Ramos (cell line): ENCODE data around the gene CC2D2B.
"Not testable (repeated sequence)": the region's sequence is repeated elsewhere in the genome, so short reads cannot be mapped to it uniquely, and the experiment has no call there.

ENCODE experiments used
- in situ Hi-C: fragments of 300-500 bp; cut with MboI; formaldehyde crosslinking; loops from one replicate; pipeline ENCODE4 v1.14.3; 2022; ENCODE audit warnings: low sequenced_read_pairs; ENCODE audit not compliant: unreplicated experiment

Gene CC2D2B, protein sequence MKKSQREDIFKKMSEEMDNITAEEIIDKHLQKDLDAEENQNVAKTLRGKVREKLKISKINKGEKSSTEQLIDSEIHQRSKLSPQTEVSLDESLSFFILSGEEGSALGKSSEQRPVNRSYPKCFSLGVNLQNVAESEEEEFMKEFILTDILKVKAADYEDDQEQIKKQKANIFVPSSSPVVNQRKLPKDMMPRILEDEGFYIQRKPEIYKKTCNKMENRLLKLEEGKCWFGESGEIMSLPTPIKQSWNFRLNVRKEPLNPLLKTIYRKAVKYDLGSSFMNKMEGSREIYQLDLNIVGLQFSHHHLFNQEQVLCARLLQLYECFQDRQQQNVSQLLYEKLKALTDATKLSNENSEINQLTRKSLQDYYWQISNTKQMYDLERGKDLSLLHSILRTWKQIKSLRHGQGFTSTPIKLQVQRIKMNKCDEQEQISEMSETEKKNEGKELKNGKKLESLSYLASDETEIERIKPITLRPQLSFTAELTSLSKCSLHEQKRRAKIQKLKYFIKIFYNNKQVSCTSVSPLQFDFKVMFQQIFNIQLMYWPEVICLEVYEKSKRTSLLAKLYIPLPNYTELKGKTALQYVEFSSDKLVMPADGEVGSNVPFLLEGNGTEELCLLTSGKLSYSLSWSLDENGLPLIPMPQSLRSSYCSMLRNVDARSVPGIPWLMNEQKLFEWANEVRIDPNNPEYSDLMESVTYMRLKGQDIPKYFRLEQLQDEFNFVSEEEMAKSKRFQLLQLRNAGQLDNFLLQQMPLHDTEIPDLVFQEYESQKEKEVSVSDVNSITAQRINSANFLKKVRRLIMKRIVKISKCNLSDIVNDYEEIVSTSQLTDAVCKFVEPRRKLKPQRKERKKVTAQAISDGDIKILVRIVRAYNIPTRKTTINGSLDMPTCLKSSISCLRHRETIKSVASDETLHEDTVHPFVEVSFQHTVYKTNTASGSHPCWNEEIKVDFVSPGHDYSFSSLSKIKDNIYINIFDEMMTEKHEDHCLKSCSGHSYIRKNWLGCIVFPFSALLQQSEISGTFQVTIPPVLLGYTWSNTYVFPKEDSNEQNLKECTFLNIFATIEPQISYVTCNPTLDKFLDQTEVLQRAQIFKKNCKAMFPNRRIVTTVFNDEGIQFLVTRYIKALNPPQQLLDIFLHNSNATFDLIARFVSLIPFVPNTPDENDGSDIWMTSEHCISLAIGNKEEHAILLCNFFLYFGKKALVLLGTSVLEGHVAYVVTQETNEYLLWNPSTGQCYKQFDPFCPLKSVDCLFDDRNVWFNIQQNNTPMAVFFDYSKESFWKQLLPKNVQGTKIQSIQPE (N-terminal part only)

GRCh38 chr10:95907456-95908253 is at the start of gene CC2D2B:
TSS of gene CC2D2B (plus strand) at chr10:95907975. CDS start at chr10:95911324, 3,349 bp downstream.
- in situ Hi-C loops: no loop called here

DNA sequence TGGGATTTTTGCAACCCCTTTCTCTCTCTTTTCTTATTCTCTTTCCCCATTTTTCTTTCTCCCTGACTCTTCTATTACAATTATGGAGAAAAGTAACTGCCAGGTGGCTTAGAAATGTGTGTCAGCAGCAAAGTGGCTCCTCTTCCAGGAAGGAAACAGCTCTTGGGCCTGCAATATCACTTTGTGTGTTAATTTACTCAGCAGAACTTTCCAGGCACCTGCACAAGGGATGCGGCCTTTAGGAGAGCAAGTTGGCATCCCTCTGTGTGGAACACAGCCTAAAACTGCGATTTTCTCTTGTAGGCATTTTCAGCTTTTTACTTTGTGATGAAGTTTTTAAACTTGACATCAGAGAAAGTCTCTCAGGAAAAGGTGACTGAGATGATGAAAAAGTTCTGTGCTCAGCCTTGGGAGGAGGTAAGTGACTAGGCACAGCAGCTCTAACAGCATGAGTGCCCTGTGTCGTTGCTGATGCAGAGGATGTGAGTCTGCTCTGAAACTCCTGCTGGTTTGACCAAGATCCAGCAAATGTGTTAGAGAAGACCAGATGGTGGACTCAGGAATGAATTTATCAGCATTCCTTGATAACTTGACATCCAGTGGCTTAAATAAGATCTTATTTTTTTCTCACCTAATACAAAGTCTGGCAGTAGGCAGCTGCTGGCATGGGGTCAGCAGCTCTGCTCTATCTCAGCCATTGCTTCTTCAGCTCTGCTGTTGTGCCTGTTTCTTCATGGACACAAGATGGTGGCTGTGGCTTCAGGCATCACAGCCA is 47.4 kb upstream of the CC2D2B start:
- in situ Hi-C loops: no loop called here

GRCh38 chr10:95861386-95861785 is 46.4 kb upstream of the CC2D2B start:
- in situ Hi-C loops: no loop called here

DNA sequence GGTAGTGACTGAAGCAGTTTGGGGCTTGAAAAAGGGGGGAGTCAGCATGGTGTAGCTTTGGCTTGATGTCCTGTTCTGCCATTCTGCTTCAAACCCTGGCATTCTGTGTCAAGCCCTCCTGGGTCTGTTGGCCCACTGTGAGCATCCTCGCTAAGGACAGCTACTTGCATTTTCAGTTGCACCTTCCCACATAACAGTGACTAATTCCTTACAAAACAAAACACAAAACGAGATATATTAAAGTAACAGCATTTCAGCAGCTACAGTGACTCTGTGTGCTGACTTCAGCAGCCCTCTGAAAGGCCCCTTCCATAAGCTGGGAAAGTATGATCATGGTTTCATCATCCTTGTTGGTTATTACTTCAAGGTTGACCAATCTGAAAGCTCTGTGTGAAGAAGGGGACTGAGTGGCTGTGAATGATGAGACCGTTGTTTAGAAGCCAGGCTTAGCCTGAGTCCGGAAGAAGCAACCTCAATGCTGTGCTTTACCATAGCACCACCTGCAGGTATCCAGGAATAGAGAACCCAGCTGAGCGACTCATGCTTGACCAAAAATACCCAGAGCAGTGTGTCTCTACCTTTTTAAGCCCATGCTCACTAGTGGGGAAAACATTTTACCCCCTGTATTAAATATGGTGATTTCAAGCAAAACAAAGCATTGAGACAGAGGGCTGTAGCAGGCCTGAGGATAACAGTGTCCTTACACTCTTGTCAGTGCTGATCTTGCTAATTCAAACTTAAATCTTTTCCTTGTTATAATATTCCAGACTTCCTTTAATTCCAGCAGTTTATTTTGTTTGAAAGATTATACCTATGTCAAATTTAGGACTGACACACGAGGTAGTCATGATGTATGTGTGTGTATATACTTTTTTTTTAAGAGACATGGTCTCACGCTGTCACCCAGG is 42.6 kb upstream of the CC2D2B start:
- in situ Hi-C loops: no loop called here

DNA sequence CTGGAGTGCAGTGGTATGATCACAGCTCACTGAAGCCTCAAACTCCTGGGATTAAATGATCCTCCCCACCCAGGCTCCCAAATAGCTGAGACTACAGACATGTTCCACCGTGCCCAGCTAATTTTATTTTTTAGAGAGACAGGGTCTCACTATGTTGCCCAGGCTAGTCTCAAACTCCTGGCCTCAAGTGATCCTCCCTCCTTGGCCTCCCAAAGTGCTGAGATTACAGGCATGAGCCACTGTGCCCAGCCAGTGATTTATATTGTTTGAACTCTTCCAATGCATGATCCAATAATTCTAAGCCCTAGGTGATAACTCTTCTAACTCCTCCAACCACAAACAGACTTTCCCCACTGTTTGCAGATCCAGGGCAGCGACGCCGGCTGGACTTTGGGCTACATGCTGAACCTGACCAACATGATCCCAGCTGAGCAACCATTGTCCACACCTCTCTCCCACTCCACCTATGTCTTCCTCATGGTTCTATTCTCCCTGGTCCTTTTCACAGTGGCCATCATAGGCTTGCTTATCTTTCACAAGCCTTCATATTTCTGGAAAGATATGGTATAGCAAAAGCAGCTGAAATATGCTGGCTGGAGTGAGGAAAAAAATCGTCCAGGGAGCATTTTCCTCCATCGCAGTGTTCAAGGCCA is 41.8 kb upstream of the CC2D2B start:
- in situ Hi-C loops: no loop called here

- in situ Hi-C loops: no loop called here
Observed at GRCh38 chr10:95866467-95866842, 41.3 kb upstream of the CC2D2B start.

GRCh38 chr10:95867866-95868265 is 39.9 kb upstream of the CC2D2B start:
- in situ Hi-C loops: no loop called here

GRCh38 chr10:95872158-95872711 is 35.5 kb upstream of the CC2D2B start:
- in situ Hi-C loops: no loop called here

GRCh38 chr10:95873139-95873538 is 34.6 kb upstream of the CC2D2B start:
- in situ Hi-C loops: no loop called here

GRCh38 chr10:95873651-95874050 is 34.1 kb upstream of the CC2D2B start:
- in situ Hi-C loops: no loop called here

- in situ Hi-C loops: not testable (repeated sequence)
Observed at GRCh38 chr10:95874783-95875182, 33.0 kb upstream of the CC2D2B start.

DNA sequence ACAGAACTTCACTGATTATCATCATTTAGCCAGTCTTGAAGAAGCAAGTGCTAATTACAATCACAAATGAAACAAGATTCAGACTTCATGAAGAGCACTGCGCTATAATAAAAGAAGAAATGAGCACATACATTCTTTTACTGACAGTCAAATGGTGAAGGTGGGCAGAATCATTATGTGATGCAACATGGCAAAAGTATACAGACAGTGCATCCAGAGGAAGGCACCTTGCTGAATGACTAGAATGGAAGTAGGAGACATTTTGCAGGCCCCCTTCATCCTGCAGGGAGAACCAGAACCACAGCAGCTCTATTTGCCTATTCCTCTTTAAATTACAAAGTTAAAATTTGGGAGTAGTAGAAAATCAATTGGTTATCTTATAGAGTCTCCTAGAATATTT is 31.0 kb upstream of the CC2D2B start:
- in situ Hi-C loops: no loop called here

DNA sequence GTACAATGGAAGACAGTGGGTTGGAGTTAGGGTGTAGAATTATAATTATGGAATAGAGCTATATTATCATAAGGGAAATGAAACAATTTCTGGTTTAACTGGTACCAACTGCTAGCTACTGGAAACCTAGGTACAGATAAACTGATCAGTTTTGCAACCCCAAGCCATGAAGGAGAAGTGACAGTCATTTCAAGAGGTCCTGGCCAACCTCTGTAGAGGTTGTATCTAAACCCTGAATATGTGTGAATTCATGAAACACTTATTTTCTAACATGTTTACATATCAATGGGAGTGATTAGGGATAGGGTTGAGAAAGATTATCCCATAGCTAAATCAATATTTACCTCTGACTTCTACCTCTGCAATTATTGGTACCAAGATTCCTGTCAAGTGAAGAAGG is 29.9 kb upstream of the CC2D2B start:
- in situ Hi-C loops: no loop called here

DNA sequence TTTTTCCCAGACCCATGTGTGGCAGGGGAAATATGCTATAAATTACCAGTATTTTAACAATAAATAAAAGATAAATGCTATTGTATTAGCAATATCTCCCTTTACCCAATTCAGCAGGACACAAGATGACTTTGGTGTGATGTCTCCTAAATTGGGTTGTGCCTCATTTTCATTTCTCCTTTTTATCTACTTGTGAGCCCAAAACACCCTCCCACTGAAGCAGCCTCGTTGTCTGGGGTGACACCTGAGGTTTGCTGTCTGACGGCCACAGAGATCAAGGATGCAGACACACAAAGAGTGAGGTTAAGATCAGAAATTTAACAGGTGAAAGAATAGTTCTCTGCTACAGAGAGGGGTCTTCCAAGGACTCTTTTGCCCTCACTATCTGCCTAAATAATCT is 27.1 kb upstream of the CC2D2B start:
- in situ Hi-C loops: no loop called here

DNA sequence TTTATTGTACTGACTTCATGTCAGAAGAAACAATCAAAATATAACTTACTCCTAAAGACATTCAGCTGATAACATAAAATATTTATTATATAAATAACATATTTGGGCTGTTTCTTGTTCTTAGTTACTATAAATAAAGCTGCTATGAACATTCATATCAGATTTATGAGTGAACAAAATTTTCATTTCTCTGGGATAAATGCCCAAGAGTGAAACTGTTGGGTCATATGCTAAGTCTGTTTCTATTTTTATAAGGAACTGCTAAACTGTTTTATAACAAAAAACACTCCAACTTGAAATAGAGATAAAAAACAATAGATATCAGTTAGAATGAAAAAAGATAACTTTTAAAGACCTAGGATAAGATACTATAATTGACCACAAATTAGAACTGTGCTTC is 26.5 kb upstream of the CC2D2B start:
- in situ Hi-C loops: no loop called here

GRCh38 chr10:95889830-95890229 is 17.9 kb upstream of the CC2D2B start:
- in situ Hi-C loops: no loop called here
